Thoracic aorta endothelial cell (primary cell): ENCODE measurements around the gene TRAK1. TPM values are rescaled to one million over a fixed set of nuclear protein-coding genes. Genes with fewer than 3 reads are reported as not detected.

ENCODE experiments used
- small RNA-seq: library from RNA; depleted of rRNA; stranded (forward); fragments of <200 nt; gene quantifications from one replicate; pipeline ENCODE3, GENCODE V24; 2012
- total RNA-seq: library from RNA; depleted of rRNA; stranded (reverse); fragments of >200 nt; gene quantifications from 2 replicates; pipeline ENCODE4 v1.2.3, GENCODE V29; 2012

The TRAK1 gene, protein sequence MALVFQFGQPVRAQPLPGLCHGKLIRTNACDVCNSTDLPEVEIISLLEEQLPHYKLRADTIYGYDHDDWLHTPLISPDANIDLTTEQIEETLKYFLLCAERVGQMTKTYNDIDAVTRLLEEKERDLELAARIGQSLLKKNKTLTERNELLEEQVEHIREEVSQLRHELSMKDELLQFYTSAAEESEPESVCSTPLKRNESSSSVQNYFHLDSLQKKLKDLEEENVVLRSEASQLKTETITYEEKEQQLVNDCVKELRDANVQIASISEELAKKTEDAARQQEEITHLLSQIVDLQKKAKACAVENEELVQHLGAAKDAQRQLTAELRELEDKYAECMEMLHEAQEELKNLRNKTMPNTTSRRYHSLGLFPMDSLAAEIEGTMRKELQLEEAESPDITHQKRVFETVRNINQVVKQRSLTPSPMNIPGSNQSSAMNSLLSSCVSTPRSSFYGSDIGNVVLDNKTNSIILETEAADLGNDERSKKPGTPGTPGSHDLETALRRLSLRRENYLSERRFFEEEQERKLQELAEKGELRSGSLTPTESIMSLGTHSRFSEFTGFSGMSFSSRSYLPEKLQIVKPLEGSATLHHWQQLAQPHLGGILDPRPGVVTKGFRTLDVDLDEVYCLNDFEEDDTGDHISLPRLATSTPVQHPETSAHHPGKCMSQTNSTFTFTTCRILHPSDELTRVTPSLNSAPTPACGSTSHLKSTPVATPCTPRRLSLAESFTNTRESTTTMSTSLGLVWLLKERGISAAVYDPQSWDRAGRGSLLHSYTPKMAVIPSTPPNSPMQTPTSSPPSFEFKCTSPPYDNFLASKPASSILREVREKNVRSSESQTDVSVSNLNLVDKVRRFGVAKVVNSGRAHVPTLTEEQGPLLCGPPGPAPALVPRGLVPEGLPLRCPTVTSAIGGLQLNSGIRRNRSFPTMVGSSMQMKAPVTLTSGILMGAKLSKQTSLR
- 52.7 and 56.9 TPM in 2 replicates for total RNA-seq

DNA sequence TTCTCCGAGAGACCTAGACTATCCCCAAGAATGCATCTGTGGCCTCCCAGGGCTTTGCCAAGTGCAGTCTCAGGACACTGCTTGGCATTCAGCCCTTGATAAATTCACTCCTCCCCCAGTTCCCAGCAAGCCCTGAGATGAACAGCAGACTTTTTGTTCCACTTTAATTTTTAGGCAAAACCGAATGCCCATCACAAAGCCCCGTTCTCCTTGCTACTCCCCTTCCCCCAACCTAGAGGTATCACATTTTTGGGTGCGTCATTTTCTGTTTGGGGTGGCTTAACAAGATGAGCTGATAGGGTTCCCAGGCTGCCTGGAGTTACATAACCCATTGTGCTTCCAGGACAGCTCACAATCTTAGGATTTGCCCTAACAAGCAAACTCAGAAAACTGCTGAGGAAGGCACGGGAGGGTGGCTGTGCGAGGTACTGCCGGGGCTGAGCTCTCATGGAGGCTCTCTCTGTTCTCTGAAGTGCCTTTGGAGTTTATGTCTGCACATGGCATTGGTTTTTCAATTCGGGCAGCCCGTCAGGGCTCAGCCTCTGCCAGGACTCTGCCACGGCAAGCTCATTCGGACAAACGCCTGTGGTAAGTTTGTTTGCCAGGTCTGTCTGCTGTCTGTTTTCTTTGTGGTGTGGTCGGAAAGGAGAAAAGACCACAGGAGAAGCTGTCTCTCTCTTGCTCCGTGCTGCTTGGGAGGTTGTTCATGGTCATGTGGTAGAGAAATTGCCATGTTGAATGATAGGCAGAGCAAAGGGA, at the start of gene TRAK1:
TSS of gene TRAK1 (plus strand) at position 385 of the 759 bp plus-strand sequence. CDS start at position 498, 113 bp downstream.

DNA sequence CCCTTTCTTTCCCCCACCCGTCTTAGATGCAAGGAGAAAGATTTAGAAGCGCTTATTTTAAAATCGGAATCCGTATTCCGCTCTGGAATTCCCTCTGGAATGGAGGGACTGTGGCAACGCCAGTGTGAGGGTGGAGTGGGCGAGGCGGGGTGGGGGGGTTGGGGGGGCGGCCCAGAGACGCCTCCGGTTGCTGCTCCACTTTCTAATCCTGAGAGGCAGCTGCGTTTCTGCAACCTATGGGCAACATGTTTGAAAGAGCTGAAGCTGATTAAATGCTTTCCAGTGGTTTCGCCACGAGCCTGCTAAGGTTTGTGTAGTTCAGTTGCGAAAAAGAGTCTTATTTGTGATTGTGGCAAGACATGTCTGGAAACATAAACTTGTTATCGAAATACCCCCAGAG, 174.9 kb downstream of the TRAK1 start, which contains the start of gene CCK:
TSS of gene CCK (minus strand) at position 101 of the 400 bp plus-strand sequence. CDS start 2,555 bp downstream, outside the sequence.

Small RNAs within 50 kb of the gene (small RNA-seq; reads per million reads assigned to genes)
- gene RNU4-78P = not detected

Other genes with a start within 250 kb of the TRAK1 start
- gene ULK4, start 129.3 kb upstream of the TRAK1 start, total RNA-seq = 20.0 and 27.4 TPM in 2 replicates
- gene CCK, start 174.8 kb downstream of the TRAK1 start, total RNA-seq = not detected in 2 replicates